PC-3 (cell line): ENCODE data around the gene PRSS12. TPM values are rescaled to one million over a fixed set of nuclear protein-coding genes. Genes with fewer than 3 reads are reported as not detected.

Experiments used
- ATAC-seq: fragments of 200-7000 bp; cut with Tn5 transposase; 2 replicates; pipeline ENCODE4 v1.9.1; 2020; ENCODE audit warnings: mild to moderate bottlenecking, moderate library complexity
- BruUV-seq: library from RNA; stranded (reverse); fragments of 400-500 nt; replicated peaks from 2 replicates; lab custom pipeline; 2021; lab: Mats Ljungman, UMichigan
- CTCF ChIA-PET: fragments of 300-600 bp; sonication (Branson Sonifier 250); formaldehyde crosslinking; loops from one replicate; lab custom pipeline; 2022; ENCODE audit warnings: antibody characterized with exemption; lab: Charles Lee
- POLR2A ChIA-PET: fragments of 300-600 bp; sonication (Branson Sonifier 250); formaldehyde crosslinking; loops from one replicate; lab custom pipeline; 2022; ENCODE audit warnings: antibody characterized with exemption; ENCODE audit not compliant: unreplicated experiment; lab: Charles Lee
- DNase-seq: peaks from one replicate; pipeline ENCODE4 v3.0.0-alpha.2; 2015
- H2AFZ ChIP-seq: fragments of 300-600 bp; sonication (generic); 2 replicates; pipeline ENCODE4 v1.6.0; 2016; ENCODE audit warnings: antibody characterized with exemption, low read length
- H3F3A ChIP-seq: fragments of 300-600 bp; sonication (generic); one replicate; pipeline ENCODE4 v1.6.0; 2017; ENCODE audit warnings: antibody characterized with exemption, low read length, control low read depth, mild to moderate bottlenecking; ENCODE audit not compliant: unreplicated experiment
- H3K27ac ChIP-seq: fragments of 300-600 bp; sonication (generic); 2 replicates; pipeline ENCODE4 v1.5.1; 2016; ENCODE audit warnings: mild to moderate bottlenecking, low read length
- H3K27me3 ChIP-seq: fragments of 300-600 bp; sonication (generic); 2 replicates; pipeline ENCODE4 v1.6.1; 2016; ENCODE audit warnings: low read length, mixed read lengths
- H3K36me3 ChIP-seq: fragments of 300-600 bp; sonication (generic); 2 replicates; pipeline ENCODE4 v1.6.1; 2016; ENCODE audit warnings: low read depth, mixed run types, low read length, mixed read lengths
- H3K4me1 ChIP-seq: fragments of 300-600 bp; sonication (generic); 2 replicates; pipeline ENCODE4 v1.5.1; 2016; ENCODE audit warnings: low read length; ENCODE audit not compliant: insufficient read depth
- H3K4me2 ChIP-seq: fragments of 300-600 bp; sonication (generic); 2 replicates; pipeline ENCODE4 v1.6.0; 2016; ENCODE audit warnings: low read length
- H3K4me3 ChIP-seq: fragments of 300-600 bp; sonication (generic); 2 replicates; pipeline ENCODE4 v1.5.1; 2016; ENCODE audit warnings: mild to moderate bottlenecking, low read length, mixed read lengths
- H3K79me2 ChIP-seq: fragments of 300-600 bp; sonication (generic); 2 replicates; pipeline ENCODE4 v1.6.1; 2017; ENCODE audit warnings: low read length, mixed read lengths
- H3K9ac ChIP-seq: fragments of 300-600 bp; sonication (generic); 2 replicates; pipeline ENCODE4 v1.6.0; 2016; ENCODE audit warnings: mild to moderate bottlenecking, low read length
- H3K9me2 ChIP-seq: fragments of 300-600 bp; sonication (generic); replicated peaks from 2 replicates; pipeline ENCODE4 v1.6.1; 2016; ENCODE audit warnings: mixed run types, low read length, mixed read lengths
- H3K9me3 ChIP-seq: fragments of 300-600 bp; sonication (generic); 2 replicates; pipeline ENCODE4 v1.6.1; 2016; ENCODE audit warnings: low read length, mixed read lengths
- H4K20me1 ChIP-seq: fragments of 300-600 bp; sonication (generic); 2 replicates; pipeline ENCODE4 v1.6.1; 2016; ENCODE audit warnings: low read length, mixed read lengths
- CTCF ChIP-seq: fragments of 300-600 bp; sonication (generic); conservative IDR thresholded peaks from 2 replicates; pipeline ENCODE4 v1.5.1; 2017; ENCODE audit warnings: antibody characterized with exemption, low read depth, mild to moderate bottlenecking, low read length
- EZH2 ChIP-seq: fragments of 300-600 bp; sonication (generic); IDR thresholded peaks from one replicate; pipeline ENCODE4 v1.6.1; 2017; ENCODE audit warnings: antibody characterized with exemption, mild to moderate bottlenecking, low read length; ENCODE audit not compliant: unreplicated experiment
- EZH2phosphoT487 ChIP-seq: fragments of 300-600 bp; sonication (generic); IDR thresholded peaks from 2 replicates; pipeline ENCODE4 v1.6.1; 2018; ENCODE audit warnings: mild to moderate bottlenecking, antibody characterized with exemption, low read length, borderline replicate concordance
- intact Hi-C: fragments of 100-400 bp; cut with micrococcal nuclease; formaldehyde crosslinking; loops from 2 replicates; pipeline ENCODE4 v1.9.0; 2023
- total RNA-seq: library from RNA; depleted of rRNA; stranded (reverse); fragments of >200 nt; gene quantifications from 2 replicates; pipeline ENCODE4 v1.2.3, GENCODE V29; 2014

Gene PRSS12
- total RNA-seq, 1 experiment from 2014 or later = 1.5 TPM

GRCh38 chr4:118373614-118374255 lies 20.9 kb upstream of the PRSS12 start:
- TF ChIP-seq EZH2phosphoT487 (no peak), EZH2 (no peak), CTCF (no peak)
- no TSS peak for BruUV-seq

GRCh38 chr4:118372251-118372650 lies 19.4 kb upstream of the PRSS12 start:
- Histone ChIP-seq H2AFZ (no peak overlapping the region), H3K27ac (no peak overlapping the region), H3K9me3 (no peaks in the 10 kb centered on the region), H4K20me1 (no peaks in the 10 kb centered on the region), H3K4me3 (no peak overlapping the region), H3F3A (no peaks in the 10 kb centered on the region), H3K79me2 (no peaks in the 10 kb centered on the region), H3K9me2 (no peaks in the 10 kb centered on the region), H3K36me3 (no peaks in the 10 kb centered on the region), H3K4me1 (no peaks in the 10 kb centered on the region), H3K4me2 (no peak overlapping the region), H3K27me3 (no peaks in the 10 kb centered on the region), H3K9ac (no peak overlapping the region)
- no peak for TF ChIP-seq EZH2phosphoT487
- TF ChIP-seq EZH2 = no peak
- TF ChIP-seq CTCF = no peak
- CTCF ChIA-PET = no interaction called here
- no peak for DNase-seq
- POLR2A ChIA-PET = no interaction called here
- ATAC-seq = no peak
- intact Hi-C loops = no loop called here
- no TSS peak for BruUV-seq

More at GRCh38 chr4:118373614-118374255, 20.9 kb upstream of the PRSS12 start:
- H3K36me3 ChIP-seq = no peaks in the 10 kb centered on the region
- H3K79me2 ChIP-seq = no peaks in the 10 kb centered on the region
- ChIA-PET CTCF (no interaction called here), POLR2A (no interaction called here)
- no peaks in the 10 kb centered on the region for H3K4me1 ChIP-seq
- H3K4me3 ChIP-seq = no peak overlapping the region
- H3K9me3 ChIP-seq = no peaks in the 10 kb centered on the region
- no peaks in the 10 kb centered on the region for H3K9me2 ChIP-seq
- no peaks in the 10 kb centered on the region for H3F3A ChIP-seq
- no peak overlapping the region for H2AFZ ChIP-seq
- intact Hi-C loops = no loop called here
- H3K9ac ChIP-seq = no peak overlapping the region
- DNase-seq = no peak
- no peaks in the 10 kb centered on the region for H3K27me3 ChIP-seq
- H4K20me1 ChIP-seq = no peaks in the 10 kb centered on the region
- no peak for ATAC-seq
- H3K27ac ChIP-seq = no peak overlapping the region
- H3K4me2 ChIP-seq = no peak overlapping the region

- Histone ChIP-seq H3K9me2 (no peaks in the 10 kb centered on the region), H3K36me3 (no peaks in the 10 kb centered on the region), H2AFZ (no peak overlapping the region), H3K4me1 (no peaks in the 10 kb centered on the region), H3K9me3 (no peaks in the 10 kb centered on the region), H4K20me1 (no peaks in the 10 kb centered on the region), H3K27me3 (no peaks in the 10 kb centered on the region), H3K79me2 (no peaks in the 10 kb centered on the region), H3F3A (no peaks in the 10 kb centered on the region), H3K9ac (no peak overlapping the region), H3K27ac (no peak overlapping the region), H3K4me3 (no peak overlapping the region), H3K4me2 (no peak overlapping the region)
- intact Hi-C loops = no loop called here
- ChIA-PET POLR2A (no interaction called here), CTCF (no interaction called here)
- no TSS peak for BruUV-seq
- DNase-seq (no peak), ATAC-seq (no peak)
- no peak for TF ChIP-seq EZH2
Observed at GRCh38 chr4:118369231-118369630, 16.4 kb upstream of the PRSS12 start.
